GM23338 (cell line): ENCODE data around the gene PPP2R5C. TPM values are rescaled to one million over a fixed set of nuclear protein-coding genes. Genes with fewer than 3 reads are reported as not detected.

ENCODE experiments used
- ATAC-seq: fragments of 200-7000 bp; cut with Tn5 transposase; 3 replicates; pipeline ENCODE4 v1.9.1; 2020
- DNase-seq: peaks from one replicate; pipeline ENCODE4 v3.0.0-alpha.2; 2015; ENCODE audit warnings: low spot score
- H2AFZ ChIP-seq: fragments of 200-600 bp; sonication (generic); 2 replicates; pipeline ENCODE4 v1.8.0; 2016; ENCODE audit warnings: antibody characterized with exemption, mild to moderate bottlenecking, moderate library complexity
- H3F3A ChIP-seq: fragments of 200-600 bp; sonication (generic); replicated peaks from 2 replicates; pipeline ENCODE4 v1.8.0; 2017; ENCODE audit warnings: antibody characterized with exemption, mixed run types, low read depth
- H3K27ac ChIP-seq: fragments of 200-600 bp; sonication (generic); 2 replicates; pipeline ENCODE4 v1.6.1; 2016; ENCODE audit warnings: low read depth
- H3K27me3 ChIP-seq: fragments of 200-600 bp; sonication (generic); 2 replicates; pipeline ENCODE4 v1.8.0; 2016; ENCODE audit warnings: mild to moderate bottlenecking, mixed run types, moderate library complexity; ENCODE audit not compliant: insufficient read depth
- H3K36me3 ChIP-seq: fragments of 200-600 bp; sonication (generic); 2 replicates; pipeline ENCODE4 v1.8.0; 2016; ENCODE audit warnings: mild to moderate bottlenecking; ENCODE audit not compliant: insufficient read depth
- H3K4me1 ChIP-seq: fragments of 200-600 bp; sonication (generic); 2 replicates; pipeline ENCODE4 v1.8.0; 2016; ENCODE audit warnings: mild to moderate bottlenecking, moderate library complexity; ENCODE audit not compliant: insufficient read depth
- H3K4me2 ChIP-seq: fragments of 200-600 bp; sonication (generic); 2 replicates; pipeline ENCODE4 v1.7.1; 2017; ENCODE audit warnings: mixed run types
- H3K4me3 ChIP-seq: fragments of 200-600 bp; sonication (generic); 2 replicates; pipeline ENCODE4 v1.6.1; 2016; ENCODE audit warnings: mixed run types
- H3K79me2 ChIP-seq: fragments of 200-600 bp; sonication (generic); replicated peaks from 2 replicates; pipeline ENCODE4 v1.8.0; 2017; ENCODE audit warnings: mild to moderate bottlenecking; ENCODE audit not compliant: insufficient read depth
- H3K9me2 ChIP-seq: fragments of 200-600 bp; sonication (generic); 2 replicates; pipeline ENCODE4 v1.8.0; 2017; ENCODE audit not compliant: insufficient read depth
- H4K20me1 ChIP-seq: fragments of 200-600 bp; sonication (generic); replicated peaks from 2 replicates; pipeline ENCODE4 v1.8.0; 2017; ENCODE audit warnings: mild to moderate bottlenecking; ENCODE audit not compliant: insufficient read depth
- H3K27ac Mint-ChIP-seq: 2 replicates; pipeline ENCODE4 v1.8.0; 2020; ENCODE audit warnings: inconsistent platforms, mild to moderate bottlenecking, moderate library complexity, mixed read lengths
- H3K27me3 Mint-ChIP-seq: 3 replicates; pipeline ENCODE4 v1.8.0; 2022; ENCODE audit warnings: low read depth, mild to moderate bottlenecking, moderate library complexity, mixed read lengths, inconsistent platforms; ENCODE audit not compliant: insufficient read depth, poor library complexity
- H3K36me3 Mint-ChIP-seq: 3 replicates; pipeline ENCODE4 v1.8.0; 2021; ENCODE audit warnings: low read depth, mild to moderate bottlenecking, inconsistent platforms, moderate library complexity, mixed read lengths
- H3K4me1 Mint-ChIP-seq: 3 replicates; pipeline ENCODE4 v1.8.0; 2020; ENCODE audit warnings: mild to moderate bottlenecking, inconsistent platforms, mixed read lengths
- H3K4me3 Mint-ChIP-seq: 3 replicates; pipeline ENCODE4 v1.8.0; 2021; ENCODE audit warnings: moderate library complexity, mild to moderate bottlenecking, inconsistent platforms, mixed read lengths
- H3K9me3 Mint-ChIP-seq: 3 replicates; pipeline ENCODE4 v1.8.0; 2020; ENCODE audit warnings: moderate library complexity, mild to moderate bottlenecking, inconsistent platforms, mixed read lengths
- EZH2 ChIP-seq: fragments of 200-600 bp; sonication (generic); IDR thresholded peaks from one replicate; pipeline ENCODE4 v1.8.0; 2017; ENCODE audit warnings: antibody characterized with exemption, mild to moderate bottlenecking, low read depth; ENCODE audit not compliant: unreplicated experiment
- EZH2phosphoT487 ChIP-seq: fragments of 200-600 bp; sonication (generic); IDR thresholded peaks from one replicate; pipeline ENCODE4 v1.8.1; 2018; ENCODE audit warnings: antibody characterized with exemption; ENCODE audit not compliant: unreplicated experiment
- JUNB ChIP-seq: IDR thresholded peaks from one replicate; pipeline ENCODE4 v1.6.1; 2016; ENCODE audit warnings: antibody characterized with exemption; ENCODE audit not compliant: unreplicated experiment
- NANOG ChIP-seq: IDR thresholded peaks from 2 replicates; pipeline ENCODE4 v1.6.1; 2016; ENCODE audit warnings: antibody characterized with exemption, borderline replicate concordance
- POLR2AphosphoS5 ChIP-seq: IDR thresholded peaks from 2 replicates; pipeline ENCODE4 v1.6.1; 2016; ENCODE audit warnings: antibody characterized with exemption, low read depth
- STAT1 ChIP-seq: IDR thresholded peaks from one replicate; pipeline ENCODE4 v1.6.1; 2016; ENCODE audit warnings: antibody characterized with exemption; ENCODE audit not compliant: unreplicated experiment
- ZNF114 ChIP-seq: fragments of 250-450 bp; sonication (Bioruptor Pico); IDR thresholded peaks from 2 replicates; pipeline ENCODE4 v1.5.0; 2020; ENCODE audit warnings: mild to moderate bottlenecking, moderate library complexity
- ZNF331 ChIP-seq: fragments of 250-450 bp; sonication (Bioruptor Pico); IDR thresholded peaks from 2 replicates; pipeline ENCODE4 v1.5.0; 2020; ENCODE audit warnings: low read depth, mild to moderate bottlenecking, moderate library complexity
- polyA plus RNA-seq: library from polyadenylated mRNA; unstranded; fragments of >200 nt; fragmentation: Nextera tagmentation; extraction: Ambion mirVana; gene quantifications from 2 replicates; pipeline ENCODE4 v1.2.1, GENCODE V29; 2016
- total RNA-seq: library from RNA; depleted of rRNA; stranded (reverse); fragments of >200 nt; shearing (Covaris generic); gene quantifications from 2 replicates; pipeline ENCODE4 v1.2.3, GENCODE V29; 2014
- TF ChIP-seq, protein P1 (sequence below): IDR thresholded peaks from one replicate; pipeline ENCODE4 v1.6.1; 2018; ENCODE audit warnings: antibody characterized with exemption; ENCODE audit not compliant: unreplicated experiment
- TF ChIP-seq, protein P2 (sequence below): fragments of 250-450 bp; sonication (Bioruptor Pico); IDR thresholded peaks from 2 replicates; pipeline ENCODE4 v1.5.0; 2020; ENCODE audit warnings: mild to moderate bottlenecking, moderate library complexity
- TF ChIP-seq, protein P3 (sequence below), 2 experiments: fragments of 200-600 bp in 1 of 2; sonication (generic) in 1 of 2; conservative IDR thresholded peaks; 2 replicates each; pipeline versions ENCODE4 v1.5.1 to v1.6.1; 2016 to 2017; ENCODE audit warnings: antibody characterized with exemption in 2 of 2, low read depth in 2 of 2, mild to moderate bottlenecking in 2 of 2, moderate library complexity in 1 of 2
- TF ChIP-seq, protein P4 (sequence below): IDR thresholded peaks from 2 replicates; pipeline ENCODE4 v1.6.1; 2016; ENCODE audit warnings: antibody characterized with exemption

Gene PPP2R5C
- total and polyA plus RNA-seq, 2 experiments from 2014 or later: 75.4 to 79.7 TPM

DNA sequence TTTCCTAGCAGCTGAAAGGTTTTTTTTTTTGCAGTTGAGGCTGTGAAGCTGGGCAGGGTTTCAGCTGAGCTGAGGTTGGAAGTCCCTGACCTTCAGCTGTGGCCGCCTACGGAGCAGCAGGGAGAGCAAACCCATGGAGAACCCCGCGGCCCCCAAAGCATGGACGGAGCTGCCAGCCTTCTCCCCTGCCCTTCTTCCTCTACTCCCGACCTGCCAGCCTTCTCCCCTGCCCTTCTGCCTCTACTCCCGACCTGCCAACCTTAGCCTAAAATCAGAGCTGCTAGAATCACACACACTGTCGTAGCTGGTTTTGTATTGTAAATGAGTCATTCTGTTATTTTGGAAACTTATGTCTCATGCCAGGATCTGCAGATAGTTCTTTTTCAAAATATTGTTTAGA lies 74.6 kb downstream of the PPP2R5C start:
- no peak overlapping the region for H3K27ac Mint-ChIP-seq
- H3K4me2 ChIP-seq: no peak overlapping the region
- no peaks in the 10 kb centered on the region for H3K4me1 ChIP-seq
- no peak for DNase-seq
- no peaks in the 10 kb centered on the region for H3K36me3 ChIP-seq
- H3K79me2 ChIP-seq: peaks cover 82% of the 10 kb centered on the region
- H3K27ac ChIP-seq: no peak overlapping the region
- no peaks in the 10 kb centered on the region for H3F3A ChIP-seq
- H3K9me3 Mint-ChIP-seq: no peaks in the 10 kb centered on the region
- peaks cover 2% of the 10 kb centered on the region for H3K27me3 Mint-ChIP-seq
- TF ChIP-seq, protein P1, sequence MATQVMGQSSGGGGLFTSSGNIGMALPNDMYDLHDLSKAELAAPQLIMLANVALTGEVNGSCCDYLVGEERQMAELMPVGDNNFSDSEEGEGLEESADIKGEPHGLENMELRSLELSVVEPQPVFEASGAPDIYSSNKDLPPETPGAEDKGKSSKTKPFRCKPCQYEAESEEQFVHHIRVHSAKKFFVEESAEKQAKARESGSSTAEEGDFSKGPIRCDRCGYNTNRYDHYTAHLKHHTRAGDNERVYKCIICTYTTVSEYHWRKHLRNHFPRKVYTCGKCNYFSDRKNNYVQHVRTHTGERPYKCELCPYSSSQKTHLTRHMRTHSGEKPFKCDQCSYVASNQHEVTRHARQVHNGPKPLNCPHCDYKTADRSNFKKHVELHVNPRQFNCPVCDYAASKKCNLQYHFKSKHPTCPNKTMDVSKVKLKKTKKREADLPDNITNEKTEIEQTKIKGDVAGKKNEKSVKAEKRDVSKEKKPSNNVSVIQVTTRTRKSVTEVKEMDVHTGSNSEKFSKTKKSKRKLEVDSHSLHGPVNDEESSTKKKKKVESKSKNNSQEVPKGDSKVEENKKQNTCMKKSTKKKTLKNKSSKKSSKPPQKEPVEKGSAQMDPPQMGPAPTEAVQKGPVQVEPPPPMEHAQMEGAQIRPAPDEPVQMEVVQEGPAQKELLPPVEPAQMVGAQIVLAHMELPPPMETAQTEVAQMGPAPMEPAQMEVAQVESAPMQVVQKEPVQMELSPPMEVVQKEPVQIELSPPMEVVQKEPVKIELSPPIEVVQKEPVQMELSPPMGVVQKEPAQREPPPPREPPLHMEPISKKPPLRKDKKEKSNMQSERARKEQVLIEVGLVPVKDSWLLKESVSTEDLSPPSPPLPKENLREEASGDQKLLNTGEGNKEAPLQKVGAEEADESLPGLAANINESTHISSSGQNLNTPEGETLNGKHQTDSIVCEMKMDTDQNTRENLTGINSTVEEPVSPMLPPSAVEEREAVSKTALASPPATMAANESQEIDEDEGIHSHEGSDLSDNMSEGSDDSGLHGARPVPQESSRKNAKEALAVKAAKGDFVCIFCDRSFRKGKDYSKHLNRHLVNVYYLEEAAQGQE: no peak
- no peak for TF ChIP-seq NANOG
- TF ChIP-seq, protein P2, sequence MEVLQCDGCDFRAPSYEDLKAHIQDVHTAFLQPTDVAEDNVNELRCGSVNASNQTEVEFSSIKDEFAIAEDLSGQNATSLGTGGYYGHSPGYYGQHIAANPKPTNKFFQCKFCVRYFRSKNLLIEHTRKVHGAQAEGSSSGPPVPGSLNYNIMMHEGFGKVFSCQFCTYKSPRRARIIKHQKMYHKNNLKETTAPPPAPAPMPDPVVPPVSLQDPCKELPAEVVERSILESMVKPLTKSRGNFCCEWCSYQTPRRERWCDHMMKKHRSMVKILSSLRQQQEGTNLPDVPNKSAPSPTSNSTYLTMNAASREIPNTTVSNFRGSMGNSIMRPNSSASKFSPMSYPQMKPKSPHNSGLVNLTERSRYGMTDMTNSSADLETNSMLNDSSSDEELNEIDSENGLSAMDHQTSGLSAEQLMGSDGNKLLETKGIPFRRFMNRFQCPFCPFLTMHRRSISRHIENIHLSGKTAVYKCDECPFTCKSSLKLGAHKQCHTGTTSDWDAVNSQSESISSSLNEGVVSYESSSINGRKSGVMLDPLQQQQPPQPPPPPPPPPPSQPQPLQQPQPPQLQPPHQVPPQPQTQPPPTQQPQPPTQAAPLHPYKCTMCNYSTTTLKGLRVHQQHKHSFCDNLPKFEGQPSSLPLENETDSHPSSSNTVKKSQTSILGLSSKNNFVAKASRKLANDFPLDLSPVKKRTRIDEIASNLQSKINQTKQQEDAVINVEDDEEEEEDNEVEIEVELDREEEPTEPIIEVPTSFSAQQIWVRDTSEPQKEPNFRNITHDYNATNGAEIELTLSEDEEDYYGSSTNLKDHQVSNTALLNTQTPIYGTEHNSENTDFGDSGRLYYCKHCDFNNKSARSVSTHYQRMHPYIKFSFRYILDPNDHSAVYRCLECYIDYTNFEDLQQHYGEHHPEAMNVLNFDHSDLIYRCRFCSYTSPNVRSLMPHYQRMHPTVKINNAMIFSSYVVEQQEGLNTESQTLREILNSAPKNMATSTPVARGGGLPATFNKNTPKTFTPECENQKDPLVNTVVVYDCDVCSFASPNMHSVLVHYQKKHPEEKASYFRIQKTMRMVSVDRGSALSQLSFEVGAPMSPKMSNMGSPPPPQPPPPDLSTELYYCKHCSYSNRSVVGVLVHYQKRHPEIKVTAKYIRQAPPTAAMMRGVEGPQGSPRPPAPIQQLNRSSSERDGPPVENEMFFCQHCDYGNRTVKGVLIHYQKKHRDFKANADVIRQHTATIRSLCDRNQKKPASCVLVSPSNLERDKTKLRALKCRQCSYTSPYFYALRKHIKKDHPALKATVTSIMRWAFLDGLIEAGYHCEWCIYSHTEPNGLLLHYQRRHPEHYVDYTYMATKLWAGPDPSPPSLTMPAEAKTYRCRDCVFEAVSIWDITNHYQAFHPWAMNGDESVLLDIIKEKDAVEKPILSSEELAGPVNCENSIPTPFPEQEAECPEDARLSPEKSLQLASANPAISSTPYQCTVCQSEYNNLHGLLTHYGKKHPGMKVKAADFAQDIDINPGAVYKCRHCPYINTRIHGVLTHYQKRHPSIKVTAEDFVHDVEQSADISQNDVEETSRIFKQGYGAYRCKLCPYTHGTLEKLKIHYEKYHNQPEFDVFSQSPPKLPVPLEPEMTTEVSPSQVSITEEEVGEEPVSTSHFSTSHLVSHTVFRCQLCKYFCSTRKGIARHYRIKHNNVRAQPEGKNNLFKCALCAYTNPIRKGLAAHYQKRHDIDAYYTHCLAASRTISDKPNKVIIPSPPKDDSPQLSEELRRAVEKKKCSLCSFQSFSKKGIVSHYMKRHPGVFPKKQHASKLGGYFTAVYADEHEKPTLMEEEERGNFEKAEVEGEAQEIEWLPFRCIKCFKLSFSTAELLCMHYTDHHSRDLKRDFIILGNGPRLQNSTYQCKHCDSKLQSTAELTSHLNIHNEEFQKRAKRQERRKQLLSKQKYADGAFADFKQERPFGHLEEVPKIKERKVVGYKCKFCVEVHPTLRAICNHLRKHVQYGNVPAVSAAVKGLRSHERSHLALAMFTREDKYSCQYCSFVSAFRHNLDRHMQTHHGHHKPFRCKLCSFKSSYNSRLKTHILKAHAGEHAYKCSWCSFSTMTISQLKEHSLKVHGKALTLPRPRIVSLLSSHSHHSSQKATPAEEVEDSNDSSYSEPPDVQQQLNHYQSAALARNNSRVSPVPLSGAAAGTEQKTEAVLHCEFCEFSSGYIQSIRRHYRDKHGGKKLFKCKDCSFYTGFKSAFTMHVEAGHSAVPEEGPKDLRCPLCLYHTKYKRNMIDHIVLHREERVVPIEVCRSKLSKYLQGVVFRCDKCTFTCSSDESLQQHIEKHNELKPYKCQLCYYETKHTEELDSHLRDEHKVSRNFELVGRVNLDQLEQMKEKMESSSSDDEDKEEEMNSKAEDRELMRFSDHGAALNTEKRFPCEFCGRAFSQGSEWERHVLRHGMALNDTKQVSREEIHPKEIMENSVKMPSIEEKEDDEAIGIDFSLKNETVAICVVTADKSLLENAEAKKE: no peak
- TF ChIP-seq, protein P3, sequence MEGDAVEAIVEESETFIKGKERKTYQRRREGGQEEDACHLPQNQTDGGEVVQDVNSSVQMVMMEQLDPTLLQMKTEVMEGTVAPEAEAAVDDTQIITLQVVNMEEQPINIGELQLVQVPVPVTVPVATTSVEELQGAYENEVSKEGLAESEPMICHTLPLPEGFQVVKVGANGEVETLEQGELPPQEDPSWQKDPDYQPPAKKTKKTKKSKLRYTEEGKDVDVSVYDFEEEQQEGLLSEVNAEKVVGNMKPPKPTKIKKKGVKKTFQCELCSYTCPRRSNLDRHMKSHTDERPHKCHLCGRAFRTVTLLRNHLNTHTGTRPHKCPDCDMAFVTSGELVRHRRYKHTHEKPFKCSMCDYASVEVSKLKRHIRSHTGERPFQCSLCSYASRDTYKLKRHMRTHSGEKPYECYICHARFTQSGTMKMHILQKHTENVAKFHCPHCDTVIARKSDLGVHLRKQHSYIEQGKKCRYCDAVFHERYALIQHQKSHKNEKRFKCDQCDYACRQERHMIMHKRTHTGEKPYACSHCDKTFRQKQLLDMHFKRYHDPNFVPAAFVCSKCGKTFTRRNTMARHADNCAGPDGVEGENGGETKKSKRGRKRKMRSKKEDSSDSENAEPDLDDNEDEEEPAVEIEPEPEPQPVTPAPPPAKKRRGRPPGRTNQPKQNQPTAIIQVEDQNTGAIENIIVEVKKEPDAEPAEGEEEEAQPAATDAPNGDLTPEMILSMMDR (conservative IDR thresholded peaks at IDR 0.05; ENCODE audit: low read depth in 2 of 2): no peak
- no peak for TF ChIP-seq EZH2
- TF ChIP-seq STAT1: no peak
- no peak for TF ChIP-seq EZH2phosphoT487
- no peak for TF ChIP-seq ZNF331 (CRISPR knock-in tag)
- no peak for TF ChIP-seq JUNB
- TF ChIP-seq POLR2AphosphoS5: no peak
- no peak for TF ChIP-seq ZNF114
- TF ChIP-seq, protein P4, sequence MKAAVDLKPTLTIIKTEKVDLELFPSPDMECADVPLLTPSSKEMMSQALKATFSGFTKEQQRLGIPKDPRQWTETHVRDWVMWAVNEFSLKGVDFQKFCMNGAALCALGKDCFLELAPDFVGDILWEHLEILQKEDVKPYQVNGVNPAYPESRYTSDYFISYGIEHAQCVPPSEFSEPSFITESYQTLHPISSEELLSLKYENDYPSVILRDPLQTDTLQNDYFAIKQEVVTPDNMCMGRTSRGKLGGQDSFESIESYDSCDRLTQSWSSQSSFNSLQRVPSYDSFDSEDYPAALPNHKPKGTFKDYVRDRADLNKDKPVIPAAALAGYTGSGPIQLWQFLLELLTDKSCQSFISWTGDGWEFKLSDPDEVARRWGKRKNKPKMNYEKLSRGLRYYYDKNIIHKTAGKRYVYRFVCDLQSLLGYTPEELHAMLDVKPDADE: no peak
- H3K4me1 Mint-ChIP-seq: peaks cover 28% of the 10 kb centered on the region
- H3K4me3 Mint-ChIP-seq: no peak overlapping the region
- peaks cover 32% of the 10 kb centered on the region for H4K20me1 ChIP-seq
- H2AFZ ChIP-seq: no peak overlapping the region
- no peaks in the 10 kb centered on the region for H3K27me3 ChIP-seq
- H3K4me3 ChIP-seq: no peak overlapping the region
- no peaks in the 10 kb centered on the region for H3K36me3 Mint-ChIP-seq
- no peak for ATAC-seq
- H3K9me2 ChIP-seq: 0 out of 2 replicates have a peak, but pooled peaks cover 4% of the 10 kb centered on the region
